H1 (cell line): ENCODE results near the gene NPC2. TPM values are rescaled to one million over a fixed set of nuclear protein-coding genes. Genes with fewer than 3 reads are reported as not detected.

Experiments used
- BACH1 ChIP-seq: IDR thresholded peaks from 2 replicates; pipeline ENCODE4 v1.6.1; 2012; ENCODE audit warnings: low read length, improper control_type of control experiment
- EZH2 ChIP-seq: fragments of 200-600 bp; sonication (generic); IDR thresholded peaks from 2 replicates; pipeline ENCODE4 v1.7.1; 2012; ENCODE audit warnings: low read depth, mild to moderate bottlenecking, moderate library complexity, low read length, inconsistent platforms; ENCODE audit not compliant: severe bottlenecking
- NANOG ChIP-seq: IDR thresholded peaks from 2 replicates; pipeline ENCODE4 v1.6.1; 2011; ENCODE audit warnings: low read length, low read depth, mild to moderate bottlenecking, inconsistent platforms; ENCODE audit not compliant: insufficient read depth, poor library complexity, severe bottlenecking
- POLR2AphosphoS5 ChIP-seq: IDR thresholded peaks from 2 replicates; pipeline ENCODE4 v1.6.1; 2011; ENCODE audit warnings: low read depth, low read length
- polyA plus RNA-seq, 7 experiments: library from polyadenylated mRNA; depleted of rRNA in 3 of 7; stranded (reverse) in 5 of 7; unstranded in 2 of 7; fragments of >200 nt in 5 of 7; fragments of 200-250 nt in 2 of 7; gene quantifications; 1 replicate in 5 of 7; 2 replicates in 1 of 7; 4 replicates in 1 of 7; pipeline versions ENCODE4 v1.2.1 to v1.2.3, GENCODE V29; 2011 to 2013; ENCODE audit warnings: missing spikeins in 2 of 7, mixed read lengths in 2 of 7
- total RNA-seq: library from RNA; stranded (reverse); fragmentation: NEBNext Ultra II Directional; extraction: Animal tissue kit (Norgen Biotek cat#: 25700); gene quantifications from 2 replicates; pipeline ENCODE4 v1.2.1, GENCODE V29; 2021

Gene NPC2
- total and polyA plus RNA-seq, 2 of the 8 experiments (the other 6 are each of a cell fraction or from before 2014, with no cell fraction given): 178 to 258 TPM

GRCh38 chr14:74501135-74501614 is 8.1 kb upstream of the NPC2 start (continued):
- no peak for TF ChIP-seq POLR2AphosphoS5
- TF ChIP-seq NANOG: no peak
- no peak for TF ChIP-seq BACH1
- TF ChIP-seq EZH2: no peak
